Measurements from ENCODE around the gene TAS2R10.

TAS2R10 gene

DNA sequence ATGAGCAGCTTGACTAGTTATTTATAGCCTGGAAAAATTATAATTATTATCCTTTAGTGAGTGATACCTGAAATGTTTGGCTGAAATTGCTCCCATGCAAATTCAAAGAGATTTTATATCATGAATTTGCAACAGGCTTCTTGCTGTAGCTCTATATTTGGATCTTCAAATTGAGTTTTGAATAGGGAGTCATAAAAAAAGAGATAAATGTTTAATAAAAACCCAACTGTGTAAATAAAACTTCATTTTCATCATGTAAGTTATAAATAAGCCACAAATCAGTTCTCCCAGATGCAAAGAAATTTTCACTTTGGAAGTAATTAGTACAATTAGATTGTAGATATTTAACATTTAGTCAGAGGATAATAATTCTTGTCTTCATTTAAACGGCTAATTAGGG lies 19.0 kb downstream of the TAS2R10 start, which contains the start of gene TAS2R8:
Gene TAS2R8, minus strand, starts transcription at position 101 of the 400 bp plus-strand sequence. CDS start 306 bp downstream, outside the sequence.
- Histone ChIP-seq H3K36me3 (ENCODE audit: control insufficient read depth in 1 of 2, insufficient read depth in 2 of 2, low read depth in 1 of 2, low read length in 2 of 2) (no peaks in the 10 kb centered on the region), H3K18ac (ENCODE audit: low read depth in 1 of 2, low read length in 2 of 2) (no peak within 1 kb of the TSS), H3K4me3 (ENCODE audit: insufficient read depth in 1 of 2, low read depth in 1 of 2, low read length in 2 of 2) (no peak within 1 kb of the TSS), H2AFZ (ENCODE audit: low read depth, low read length) (no peak within 1 kb of the TSS), H3K79me1 (replicated peaks; ENCODE audit: low read length, poor library complexity, severe bottlenecking) (no peaks in the 10 kb centered on the region), H4K8ac (ENCODE audit: low read length) (no peak within 1 kb of the TSS), H3K27me3 (ENCODE audit: control insufficient read depth in 1 of 2, insufficient read depth in 1 of 2, low read length in 2 of 2) (no peaks in the 10 kb centered on the region), H2AK5ac (ENCODE audit: low read length, severe bottlenecking) (no peak within 1 kb of the TSS), H3K9me3 (ENCODE audit: control insufficient read depth, low read length) (no peaks in the 10 kb centered on the region), H3K27ac (ENCODE audit: low read length, poor library complexity, severe bottlenecking) (no peak within 1 kb of the TSS), H3K4me1 (ENCODE audit: control insufficient read depth, insufficient read depth, low read depth, low read length) (no peaks in the 10 kb centered on the region), H2BK5ac (ENCODE audit: low read depth, low read length, poor library complexity, severe bottlenecking) (no peak within 1 kb of the TSS), H2BK12ac (ENCODE audit: low read length in 2 of 2) (no peak within 1 kb of the TSS), H3K14ac (ENCODE audit: low read length in 2 of 2) (no peak within 1 kb of the TSS), H2BK120ac (ENCODE audit: low read depth, low read length) (no peak within 1 kb of the TSS), H4K91ac (ENCODE audit: low read length) (no peak within 1 kb of the TSS), H3K4ac (ENCODE audit: low read depth in 1 of 2, low read length in 2 of 2) (no peak within 1 kb of the TSS), H3K4me2 (ENCODE audit: low read length, poor library complexity, severe bottlenecking) (no peak within 1 kb of the TSS), H3K9ac (ENCODE audit: low read length) (no peak within 1 kb of the TSS), H2BK15ac (ENCODE audit: low read depth, poor library complexity, severe bottlenecking) (no peak within 1 kb of the TSS), H3K23ac (ENCODE audit: low read length in 2 of 2) (no peak within 1 kb of the TSS)
- no peak for DNase-seq
- WGBS: no CpG with 5 or more reads among the region's 1 CpG

DNA sequence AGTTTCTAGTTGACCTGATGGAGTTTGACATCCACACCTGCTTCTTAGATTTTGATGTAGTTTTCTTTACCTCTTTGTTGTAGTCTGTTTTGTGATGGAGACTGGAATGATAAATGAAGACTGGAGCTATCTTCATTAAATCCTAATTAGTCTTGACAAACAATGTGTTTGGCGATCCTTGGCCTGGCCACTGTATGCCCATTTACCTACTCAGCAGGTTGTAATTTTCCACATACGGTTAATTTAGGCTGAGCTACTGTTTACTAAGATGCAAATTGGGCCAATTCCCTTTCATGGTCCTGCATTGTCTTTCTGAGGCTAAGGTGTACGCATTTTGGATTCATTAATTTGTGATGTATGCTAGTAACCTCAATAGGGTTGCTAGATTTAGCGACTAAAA lies 23.6 kb downstream of the TAS2R10 start, which contains the start of gene TAS2R7:
Gene TAS2R7, minus strand, starts transcription at position 41 of the 400 bp plus-strand sequence. CDS start 57 bp downstream, outside the sequence.
- WGBS: 89% methylated on average over 3 of the region's 4 CpGs
- no peak for DNase-seq
- H3K4me1 ChIP-seq (ENCODE audit: control insufficient read depth, insufficient read depth, low read depth, low read length): no peaks in the 10 kb centered on the region

DNA sequence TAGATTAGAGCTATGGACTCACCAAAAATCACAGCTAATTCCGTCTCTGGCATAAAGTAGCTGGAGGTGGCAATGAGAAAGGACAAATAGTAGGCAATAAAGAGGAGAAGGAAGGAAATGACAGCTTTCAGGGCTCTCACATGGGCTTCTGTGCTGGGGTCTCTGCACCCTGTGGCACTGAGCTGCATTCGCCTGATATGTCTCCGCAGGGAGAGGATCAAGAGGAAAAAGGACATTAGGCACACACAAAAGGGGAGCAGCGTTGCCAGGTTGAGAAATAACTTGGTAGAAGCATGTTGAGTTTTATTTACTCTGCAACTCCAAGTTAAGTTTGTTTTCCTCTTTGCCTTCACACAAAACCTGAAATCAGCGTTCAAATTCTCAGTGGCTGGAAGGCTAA lies 24.4 kb downstream of the TAS2R10 start:
- Histone ChIP-seq H3K4me1 (ENCODE audit: control insufficient read depth, insufficient read depth, low read depth, low read length) (no peaks in the 10 kb centered on the region), H3K18ac (ENCODE audit: low read depth in 1 of 2, low read length in 2 of 2) (no peak overlapping the region), H3K79me1 (replicated peaks; ENCODE audit: low read length, poor library complexity, severe bottlenecking) (no peaks in the 10 kb centered on the region), H3K9me3 (ENCODE audit: control insufficient read depth, low read length) (no peaks in the 10 kb centered on the region), H3K27ac (ENCODE audit: low read length, poor library complexity, severe bottlenecking) (no peak overlapping the region), H2BK120ac (ENCODE audit: low read depth, low read length) (no peak overlapping the region), H3K14ac (ENCODE audit: low read length in 2 of 2) (no peak overlapping the region), H3K4me3 (ENCODE audit: insufficient read depth in 1 of 2, low read depth in 1 of 2, low read length in 2 of 2) (no peak overlapping the region), H2BK5ac (ENCODE audit: low read depth, low read length, poor library complexity, severe bottlenecking) (no peak overlapping the region), H2BK12ac (ENCODE audit: low read length in 2 of 2) (no peak overlapping the region), H3K9ac (ENCODE audit: low read length) (no peak overlapping the region), H3K27me3 (ENCODE audit: control insufficient read depth in 1 of 2, insufficient read depth in 1 of 2, low read length in 2 of 2) (peaks cover 0 to 5% of the 10 kb centered on the region in 2 experiments), H4K91ac (ENCODE audit: low read length) (no peak overlapping the region), H2AK5ac (ENCODE audit: low read length, severe bottlenecking) (no peak overlapping the region), H3K36me3 (ENCODE audit: control insufficient read depth in 1 of 2, insufficient read depth in 2 of 2, low read depth in 1 of 2, low read length in 2 of 2) (no peaks in the 10 kb centered on the region), H2BK15ac (ENCODE audit: low read depth, poor library complexity, severe bottlenecking) (no peak overlapping the region), H4K8ac (ENCODE audit: low read length) (no peak overlapping the region), H3K23ac (ENCODE audit: low read length in 2 of 2) (no peak overlapping the region), H3K4ac (ENCODE audit: low read depth in 1 of 2, low read length in 2 of 2) (no peak overlapping the region), H3K4me2 (ENCODE audit: low read length, poor library complexity, severe bottlenecking) (no peak overlapping the region), H2AFZ (ENCODE audit: low read depth, low read length) (no peak overlapping the region)
- DNase-seq: no peak
- 75% methylated on average over 5 of the region's 5 CpGs for WGBS

More for the DNA sequence above, 23.6 kb downstream of the TAS2R10 start, which contains the start of gene TAS2R7:
- Histone ChIP-seq H2BK15ac (ENCODE audit: low read depth, poor library complexity, severe bottlenecking) (no peak within 1 kb of the TSS), H3K27me3 (ENCODE audit: control insufficient read depth in 1 of 2, insufficient read depth in 1 of 2, low read length in 2 of 2) (peaks cover 0 to 5% of the 10 kb centered on the region in 2 experiments), H4K91ac (ENCODE audit: low read length) (no peak within 1 kb of the TSS), H3K9ac (ENCODE audit: low read length) (no peak within 1 kb of the TSS), H3K23ac (ENCODE audit: low read length in 2 of 2) (no peak within 1 kb of the TSS), H3K27ac (ENCODE audit: low read length, poor library complexity, severe bottlenecking) (no peak within 1 kb of the TSS), H3K79me1 (replicated peaks; ENCODE audit: low read length, poor library complexity, severe bottlenecking) (no peaks in the 10 kb centered on the region), H3K14ac (ENCODE audit: low read length in 2 of 2) (no peak within 1 kb of the TSS), H2BK5ac (ENCODE audit: low read depth, low read length, poor library complexity, severe bottlenecking) (no peak within 1 kb of the TSS), H4K8ac (ENCODE audit: low read length) (no peak within 1 kb of the TSS), H2AFZ (ENCODE audit: low read depth, low read length) (no peak within 1 kb of the TSS), H2AK5ac (ENCODE audit: low read length, severe bottlenecking) (no peak within 1 kb of the TSS), H3K9me3 (ENCODE audit: control insufficient read depth, low read length) (no peaks in the 10 kb centered on the region), H3K18ac (ENCODE audit: low read depth in 1 of 2, low read length in 2 of 2) (no peak within 1 kb of the TSS), H3K4ac (ENCODE audit: low read depth in 1 of 2, low read length in 2 of 2) (no peak within 1 kb of the TSS), H3K36me3 (ENCODE audit: control insufficient read depth in 1 of 2, insufficient read depth in 2 of 2, low read depth in 1 of 2, low read length in 2 of 2) (no peaks in the 10 kb centered on the region), H3K4me2 (ENCODE audit: low read length, poor library complexity, severe bottlenecking) (no peak within 1 kb of the TSS), H2BK12ac (ENCODE audit: low read length in 2 of 2) (no peak within 1 kb of the TSS), H3K4me3 (ENCODE audit: insufficient read depth in 1 of 2, low read depth in 1 of 2, low read length in 2 of 2) (no peak within 1 kb of the TSS), H2BK120ac (ENCODE audit: low read depth, low read length) (no peak within 1 kb of the TSS)

DNA sequence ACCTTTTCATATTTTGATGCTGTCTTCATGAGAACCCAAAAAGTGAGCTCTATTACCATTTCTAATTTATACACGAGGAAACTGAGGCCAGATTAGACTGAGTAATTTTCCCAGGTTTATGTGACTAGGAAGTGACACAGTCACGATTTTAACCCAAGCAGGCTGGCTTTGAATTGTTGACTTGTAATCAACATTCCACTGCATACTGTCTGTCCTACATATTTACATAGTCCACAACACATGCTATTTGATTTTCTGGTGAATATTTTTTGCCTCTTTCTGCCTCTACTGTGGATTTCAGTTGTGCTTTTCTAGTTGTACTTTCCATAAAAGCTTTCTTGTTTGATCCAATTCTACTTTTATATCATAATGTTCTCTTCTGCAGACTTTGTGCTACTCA lies 31.9 kb downstream of the TAS2R10 start:
- Histone ChIP-seq H2AK5ac (ENCODE audit: low read length, severe bottlenecking) (no peak overlapping the region), H3K4me2 (ENCODE audit: low read length, poor library complexity, severe bottlenecking) (no peak overlapping the region), H3K27ac (ENCODE audit: low read length, poor library complexity, severe bottlenecking) (no peak overlapping the region), H3K4ac (ENCODE audit: low read depth in 1 of 2, low read length in 2 of 2) (no peak overlapping the region), H3K23ac (ENCODE audit: low read length in 2 of 2) (no peak overlapping the region), H2BK15ac (ENCODE audit: low read depth, poor library complexity, severe bottlenecking) (no peak overlapping the region), H4K8ac (ENCODE audit: low read length) (no peak overlapping the region), H4K91ac (ENCODE audit: low read length) (no peak overlapping the region), H2BK12ac (ENCODE audit: low read length in 2 of 2) (no peak overlapping the region), H3K79me1 (replicated peaks; ENCODE audit: low read length, poor library complexity, severe bottlenecking) (no peaks in the 10 kb centered on the region), H3K14ac (ENCODE audit: low read length in 2 of 2) (no peak overlapping the region), H3K9me3 (ENCODE audit: control insufficient read depth, low read length) (no peaks in the 10 kb centered on the region), H3K36me3 (ENCODE audit: control insufficient read depth in 1 of 2, insufficient read depth in 2 of 2, low read depth in 1 of 2, low read length in 2 of 2) (no peaks in the 10 kb centered on the region), H2BK5ac (ENCODE audit: low read depth, low read length, poor library complexity, severe bottlenecking) (no peak overlapping the region), H3K4me3 (ENCODE audit: insufficient read depth in 1 of 2, low read depth in 1 of 2, low read length in 2 of 2) (no peak overlapping the region), H3K27me3 (ENCODE audit: control insufficient read depth in 1 of 2, insufficient read depth in 1 of 2, low read length in 2 of 2) (no peaks in the 10 kb centered on the region), H3K18ac (ENCODE audit: low read depth in 1 of 2, low read length in 2 of 2) (no peak overlapping the region), H2AFZ (ENCODE audit: low read depth, low read length) (no peak overlapping the region), H3K9ac (ENCODE audit: low read length) (no peak overlapping the region), H3K4me1 (ENCODE audit: control insufficient read depth, insufficient read depth, low read depth, low read length) (no peaks in the 10 kb centered on the region), H2BK120ac (ENCODE audit: low read depth, low read length) (no peak overlapping the region)
- DNase-seq: no peak
- 78% methylated on average over 2 of the region's 2 CpGs for WGBS

Data from mesenchymal stem cell (in vitro differentiated cells and primary cell).